ENCODE measurements around the gene VSTM1. TPM values are rescaled to one million over a fixed set of nuclear protein-coding genes. Genes with fewer than 3 reads are reported as not detected.

Gene VSTM1
- total RNA-seq, 4 donors from 2014 or later = 0.33 TPM; not detected in 3

DNA sequence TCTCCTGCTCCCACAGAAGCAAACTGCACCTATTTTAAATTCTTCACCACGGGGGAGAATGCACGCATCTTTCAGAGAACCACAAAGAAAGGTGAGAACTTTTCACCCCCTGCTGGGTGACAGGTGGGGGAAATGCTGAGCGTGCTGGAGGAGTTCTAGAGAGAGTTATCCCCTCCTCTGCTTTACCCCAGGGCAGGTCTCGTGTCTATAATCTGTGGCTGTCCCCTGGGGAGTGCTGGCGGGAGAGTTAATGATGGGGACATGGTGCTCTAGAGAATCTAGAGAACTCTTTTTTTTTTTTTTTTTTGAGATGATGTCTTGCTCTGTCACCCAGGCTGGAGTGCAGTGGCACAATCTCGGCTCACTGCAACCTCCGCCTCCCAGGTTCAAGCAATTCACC, 65.5 kb downstream of the VSTM1 start:
- WGBS = 58% methylated on average over 7 of the region's 7 CpGs
- H3K36me3 ChIP-seq = no peaks in the 10 kb centered on the region
- no peak for DNase-seq (ENCODE audit: extremely low spot score)
- intact Hi-C loops (cut with DNase I) = no loop called here
- no peaks in the 10 kb centered on the region for H3K9me3 ChIP-seq
- H3K4me3 ChIP-seq = no peak overlapping the region
- TF ChIP-seq POLR2AphosphoS5 (IDR thresholded peaks at IDR 0.05) (no peak), EP300 (IDR thresholded peaks at IDR 0.05) (no peak), POLR2A (IDR thresholded peaks at IDR 0.05; ENCODE audit: low read depth) (no peak)
- TF ChIP-seq, protein P1, sequence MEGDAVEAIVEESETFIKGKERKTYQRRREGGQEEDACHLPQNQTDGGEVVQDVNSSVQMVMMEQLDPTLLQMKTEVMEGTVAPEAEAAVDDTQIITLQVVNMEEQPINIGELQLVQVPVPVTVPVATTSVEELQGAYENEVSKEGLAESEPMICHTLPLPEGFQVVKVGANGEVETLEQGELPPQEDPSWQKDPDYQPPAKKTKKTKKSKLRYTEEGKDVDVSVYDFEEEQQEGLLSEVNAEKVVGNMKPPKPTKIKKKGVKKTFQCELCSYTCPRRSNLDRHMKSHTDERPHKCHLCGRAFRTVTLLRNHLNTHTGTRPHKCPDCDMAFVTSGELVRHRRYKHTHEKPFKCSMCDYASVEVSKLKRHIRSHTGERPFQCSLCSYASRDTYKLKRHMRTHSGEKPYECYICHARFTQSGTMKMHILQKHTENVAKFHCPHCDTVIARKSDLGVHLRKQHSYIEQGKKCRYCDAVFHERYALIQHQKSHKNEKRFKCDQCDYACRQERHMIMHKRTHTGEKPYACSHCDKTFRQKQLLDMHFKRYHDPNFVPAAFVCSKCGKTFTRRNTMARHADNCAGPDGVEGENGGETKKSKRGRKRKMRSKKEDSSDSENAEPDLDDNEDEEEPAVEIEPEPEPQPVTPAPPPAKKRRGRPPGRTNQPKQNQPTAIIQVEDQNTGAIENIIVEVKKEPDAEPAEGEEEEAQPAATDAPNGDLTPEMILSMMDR (IDR thresholded peaks at IDR 0.05) = no peak
- peaks cover 0 to 94% (median 15%) of the 10 kb centered on the region in 4 donors for H3K27me3 ChIP-seq
- peaks cover 0 to 1% (median 0%) of the 10 kb centered on the region in 4 donors for H3K4me1 ChIP-seq
- H3K27ac ChIP-seq (replicated peaks in 1 of 4) = no peak overlapping the region

DNA sequence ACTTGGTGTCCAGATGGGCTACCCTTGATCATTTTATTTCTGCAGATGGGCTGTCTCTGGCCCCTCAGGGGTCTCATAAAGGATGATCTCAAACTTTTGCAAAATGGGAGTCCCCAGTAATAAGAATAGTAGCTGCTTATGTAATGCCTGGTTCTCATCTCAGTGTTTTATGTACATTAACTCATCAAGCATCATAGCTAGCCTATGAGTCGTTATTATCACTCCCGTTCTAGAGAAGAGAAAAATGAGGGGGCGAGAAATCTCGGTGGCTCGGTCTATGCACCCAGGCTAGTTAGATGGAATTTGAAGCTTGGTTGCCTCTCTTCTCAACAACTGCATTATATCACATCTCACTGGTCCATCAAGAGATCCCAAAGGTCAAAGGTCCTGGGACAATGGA, 68.9 kb downstream of the VSTM1 start:
- Histone ChIP-seq H3K27ac (replicated peaks in 1 of 4) (no peak overlapping the region), H3K4me1 (peaks cover 0 to 29% (median 18%) of the 10 kb centered on the region in 4 donors), H3K4me3 (no peak overlapping the region), H3K9me3 (no peaks in the 10 kb centered on the region), H3K27me3 (peaks cover 6 to 90% (median 30%) of the 10 kb centered on the region in 4 donors), H3K36me3 (no peaks in the 10 kb centered on the region)
- 86% methylated on average over 5 of the region's 5 CpGs for WGBS
- DNase-seq (ENCODE audit: extremely low spot score) = no peak
- intact Hi-C loops (cut with DNase I) = no loop called here
- TF ChIP-seq POLR2A (IDR thresholded peaks at IDR 0.05; ENCODE audit: low read depth) = no peak
- TF ChIP-seq, protein P1 (IDR thresholded peaks at IDR 0.05) = no peak

DNA sequence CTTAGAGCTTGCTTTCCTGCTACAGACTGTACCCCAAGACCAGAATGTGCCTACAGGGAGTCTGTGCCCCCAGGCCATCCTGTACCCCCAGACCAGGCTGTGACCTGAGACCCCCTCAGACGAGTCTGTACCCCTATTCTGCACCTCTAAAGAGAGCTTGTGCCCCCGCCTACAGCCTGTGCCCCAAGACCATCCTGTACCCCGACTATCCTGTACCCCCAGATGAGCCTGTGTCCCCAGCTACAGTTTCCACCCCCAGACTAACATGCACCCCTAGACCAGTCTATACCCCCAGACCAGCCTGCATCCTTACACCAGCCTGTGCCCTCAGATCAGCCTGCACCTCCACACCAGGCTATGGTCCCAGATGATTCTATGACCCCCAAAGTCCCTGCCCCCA, 70.2 kb downstream of the VSTM1 start:
- Histone ChIP-seq H3K27me3 (peaks cover 6 to 84% (median 30%) of the 10 kb centered on the region in 4 donors), H3K4me1 (peaks cover 0 to 32% (median 19%) of the 10 kb centered on the region in 4 donors), H3K36me3 (no peaks in the 10 kb centered on the region), H3K4me3 (no peak overlapping the region), H3K9me3 (no peaks in the 10 kb centered on the region), H3K27ac (replicated peaks in 1 of 4) (no peak overlapping the region)
- WGBS = 79% methylated on average over 2 of the region's 3 CpGs
- intact Hi-C loops (cut with DNase I) = no loop called here
- TF ChIP-seq POLR2AphosphoS5 (IDR thresholded peaks at IDR 0.05) = no peak
- TF ChIP-seq EP300 (IDR thresholded peaks at IDR 0.05) = no peak
- TF ChIP-seq, protein P1 (IDR thresholded peaks at IDR 0.05) = no peak
- TF ChIP-seq POLR2A (IDR thresholded peaks at IDR 0.05; ENCODE audit: low read depth) = no peak
- DNase-seq (ENCODE audit: extremely low spot score) = no peak

DNA sequence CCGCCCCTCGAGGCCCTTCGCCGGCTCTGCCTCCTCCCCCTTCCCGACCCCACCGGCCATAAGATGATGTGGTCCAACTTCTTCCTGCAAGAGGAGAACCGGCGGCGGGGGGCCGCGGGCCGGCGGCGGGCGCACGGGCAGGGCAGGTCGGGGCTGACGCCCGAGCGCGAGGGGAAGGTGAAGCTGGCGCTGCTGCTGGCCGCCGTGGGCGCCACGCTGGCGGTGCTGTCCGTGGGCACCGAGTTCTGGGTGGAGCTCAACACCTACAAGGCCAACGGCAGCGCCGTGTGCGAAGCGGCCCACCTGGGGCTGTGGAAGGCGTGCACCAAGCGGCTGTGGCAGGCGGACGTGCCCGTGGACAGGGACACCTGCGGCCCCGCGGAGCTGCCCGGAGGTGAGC, 70.9 kb downstream of the VSTM1 start:
- 13% methylated on average over 4 of the region's 43 CpGs for WGBS
- no peaks in the 10 kb centered on the region for H3K36me3 ChIP-seq
- TF ChIP-seq EP300 (IDR thresholded peaks at IDR 0.05) (no peak), POLR2A (IDR thresholded peaks at IDR 0.05; ENCODE audit: low read depth) (no peak), POLR2AphosphoS5 (IDR thresholded peaks at IDR 0.05) (no peak)
- TF ChIP-seq, protein P1 (IDR thresholded peaks at IDR 0.05) = no peak
- no peak for DNase-seq (ENCODE audit: extremely low spot score)
- peaks cover 6 to 84% (median 30%) of the 10 kb centered on the region in 4 donors for H3K27me3 ChIP-seq
- H3K4me1 ChIP-seq = peaks cover 0 to 32% (median 19%) of the 10 kb centered on the region in 4 donors
- H3K4me3 ChIP-seq = no peak overlapping the region
- intact Hi-C loops (cut with DNase I) = no loop called here
- H3K9me3 ChIP-seq = no peaks in the 10 kb centered on the region
- no peak overlapping the region for H3K27ac ChIP-seq (replicated peaks in 1 of 4)

DNA sequence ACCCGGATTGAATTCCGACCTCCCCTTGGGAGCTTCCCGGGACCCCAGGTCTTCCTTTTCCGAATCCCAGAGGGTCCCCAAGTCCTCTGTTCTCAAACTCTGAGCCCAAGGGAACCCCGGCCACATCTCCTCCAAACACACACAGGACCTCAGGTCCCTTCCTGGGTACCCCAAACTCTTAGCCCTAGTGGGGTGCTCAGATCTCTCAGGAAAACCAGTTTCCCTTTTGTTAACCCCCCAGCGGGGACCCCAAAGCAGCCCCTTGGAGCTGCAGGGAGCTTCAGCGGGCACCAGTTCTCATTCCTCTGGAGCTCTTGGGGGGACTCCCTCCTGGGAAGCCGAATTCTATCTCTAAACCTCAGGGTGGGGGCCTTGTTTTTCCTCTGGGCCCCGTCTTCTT, 71.5 kb downstream of the VSTM1 start:
- Histone ChIP-seq H3K36me3 (no peaks in the 10 kb centered on the region), H3K9me3 (no peaks in the 10 kb centered on the region), H3K27me3 (peaks cover 6 to 84% (median 30%) of the 10 kb centered on the region in 4 donors), H3K27ac (replicated peaks in 1 of 4) (no peak overlapping the region), H3K4me1 (peaks cover 0 to 32% (median 19%) of the 10 kb centered on the region in 4 donors), H3K4me3 (no peak overlapping the region)
- DNase-seq (ENCODE audit: extremely low spot score) = no peak
- TF ChIP-seq POLR2A (IDR thresholded peaks at IDR 0.05; ENCODE audit: low read depth) (no peak), EP300 (IDR thresholded peaks at IDR 0.05) (no peak), POLR2AphosphoS5 (IDR thresholded peaks at IDR 0.05) (no peak)
- TF ChIP-seq, protein P1 (IDR thresholded peaks at IDR 0.05) = no peak
- 77% methylated on average over 9 of the region's 9 CpGs for WGBS
- intact Hi-C loops (cut with DNase I) = no loop called here

Data from esophagus muscularis mucosa (tissue), 4 donors.